Peyer's patch (tissue), 4 donors: ENCODE data around the gene GLS2. TPM values are rescaled to one million over a fixed set of nuclear protein-coding genes. Genes with fewer than 3 reads are reported as not detected.
A peak's percentile ranks its signal among the peaks of the same experiment; 100 is the strongest.
"Not testable (repeated sequence)": the region's sequence is repeated elsewhere in the genome, so short reads cannot be mapped to it uniquely, and the experiment has no call there.

Experiments
- DNase-seq, 3 donors: peaks; one replicate each; pipeline ENCODE4 v3.0.0-alpha.2; 2017 to 2019
- H3K27ac ChIP-seq, 4 donors: fragments of 200-600 bp; sonication (generic); one replicate each; pipeline ENCODE4 v1.5.1; 2016 to 2019
- H3K27me3 ChIP-seq, 2 donors: fragments of 200-600 bp; sonication (generic); one replicate each; pipeline ENCODE4 v1.5.1; 2019
- H3K36me3 ChIP-seq, 3 donors: fragments of 200-600 bp; sonication (generic); one replicate each; pipeline ENCODE4 v1.5.1; 2016 to 2019
- H3K4me1 ChIP-seq, 4 donors: fragments of 200-600 bp; sonication (generic); one replicate each; pipeline ENCODE4 v1.5.1; 2016 to 2019
- H3K4me3 ChIP-seq, 4 donors: fragments of 200-600 bp; sonication (generic); 1 replicate in 3 of 4; 2 replicates in 1 of 4; pipeline ENCODE4 v1.5.1; 2016 to 2019; ENCODE audit warnings: mild to moderate bottlenecking in 1 of 4
- H3K9me3 ChIP-seq, 4 donors: fragments of 200-600 bp; sonication (generic); one replicate each; pipeline ENCODE4 v1.5.1; 2016 to 2019; ENCODE audit warnings: mild to moderate bottlenecking in 1 of 4
- CTCF ChIP-seq, 6 experiments: fragments of 450-650 bp in 4 of 6; fragments of 200-600 bp in 2 of 6; sonication (generic) in 1 of 6; IDR thresholded peaks; one replicate each; pipeline ENCODE4 v1.5.1; 2017 to 2019; ENCODE audit warnings: antibody characterized with exemption in 6 of 6, mild to moderate bottlenecking in 3 of 6, moderate library complexity in 1 of 6
- POLR2A ChIP-seq, 2 donors: fragments of 450-650 bp; IDR thresholded peaks; one replicate each; pipeline ENCODE4 v1.5.1; 2017; ENCODE audit warnings: antibody characterized with exemption in 2 of 2, mild to moderate bottlenecking in 2 of 2, moderate library complexity in 2 of 2
- total RNA-seq, 4 donors: library from RNA; depleted of rRNA; stranded (reverse); fragments of >200 nt; gene quantifications; one replicate each; pipeline ENCODE4 v1.1.0, GENCODE V29; 2016

GLS2 gene
- total RNA-seq, 4 donors from 2014 or later = 1.5 to 6.6 (median 2.6) TPM

GRCh38 chr12:56518570-56518969 is 30.6 kb upstream of the GLS2 start:
- Histone ChIP-seq H3K27me3 (no peaks in the 10 kb centered on the region), H3K4me3 (no peak overlapping the region), H3K36me3 (no peaks in the 10 kb centered on the region), H3K27ac (no peak overlapping the region), H3K4me1 (peaks cover 0 to 4% (median 0%) of the 10 kb centered on the region in 4 donors), H3K9me3 (no peaks in the 10 kb centered on the region)
- TF ChIP-seq POLR2A (IDR thresholded peaks at IDR 0.05) = no peak
- TF ChIP-seq CTCF (IDR thresholded peaks at IDR 0.05) = no peak
- no peak for DNase-seq

GRCh38 chr12:56517854-56518253 is 29.9 kb upstream of the GLS2 start:
- no peak for TF ChIP-seq POLR2A (IDR thresholded peaks at IDR 0.05)
- TF ChIP-seq CTCF (IDR thresholded peaks at IDR 0.05) = no peak
- H3K9me3 ChIP-seq = no peaks in the 10 kb centered on the region
- no peaks in the 10 kb centered on the region for H3K27me3 ChIP-seq
- no peak overlapping the region for H3K4me3 ChIP-seq
- H3K27ac ChIP-seq = no peak overlapping the region
- H3K4me1 ChIP-seq = peaks cover 0 to 4% (median 0%) of the 10 kb centered on the region in 4 donors
- DNase-seq = no peak
- H3K36me3 ChIP-seq = no peaks in the 10 kb centered on the region

- not testable (repeated sequence) for H3K27me3 ChIP-seq, H3K27ac ChIP-seq, H3K36me3 ChIP-seq, H3K4me3 ChIP-seq, DNase-seq, H3K9me3 ChIP-seq, H3K4me1 ChIP-seq
These were observed 26.0 kb upstream of the GLS2 start for GRCh38 chr12:56514014-56514318.

- Histone ChIP-seq H3K4me1 (no peaks in the 10 kb centered on the region), H3K27me3 (no peaks in the 10 kb centered on the region), H3K9me3 (no peaks in the 10 kb centered on the region), H3K36me3 (no peaks in the 10 kb centered on the region), H3K4me3 (no peak overlapping the region), H3K27ac (no peak overlapping the region)
- no peak for DNase-seq
- TF ChIP-seq POLR2A (IDR thresholded peaks at IDR 0.05) = no peak
- no peak for TF ChIP-seq CTCF (IDR thresholded peaks at IDR 0.05)
These were observed 22.8 kb upstream of the GLS2 start for GRCh38 chr12:56510786-56511185.

GRCh38 chr12:56499879-56500278 is 11.9 kb upstream of the GLS2 start:
- H3K9me3 ChIP-seq, H3K36me3 ChIP-seq, DNase-seq, H3K4me3 ChIP-seq, H3K4me1 ChIP-seq, H3K27me3 ChIP-seq, H3K27ac ChIP-seq: not testable (repeated sequence)

GRCh38 chr12:56499452-56499851 is 11.5 kb upstream of the GLS2 start:
- H3K27ac ChIP-seq, DNase-seq, H3K9me3 ChIP-seq, H3K4me1 ChIP-seq, H3K27me3 ChIP-seq, H3K36me3 ChIP-seq, H3K4me3 ChIP-seq: not testable (repeated sequence)

GRCh38 chr12:56498126-56498902 is 10.4 kb upstream of the GLS2 start:
- H3K9me3 ChIP-seq, H3K36me3 ChIP-seq, H3K4me1 ChIP-seq, H3K27ac ChIP-seq, H3K27me3 ChIP-seq, H3K4me3 ChIP-seq, DNase-seq: not testable (repeated sequence)

- H3K27ac ChIP-seq = not testable (repeated sequence)
These were observed 8.7 kb upstream of the GLS2 start for GRCh38 chr12:56496704-56497103.

GRCh38 chr12:56494481-56494880 is 6.5 kb upstream of the GLS2 start:
- H3K9me3 ChIP-seq, H3K27ac ChIP-seq, H3K4me1 ChIP-seq, H3K4me3 ChIP-seq, DNase-seq, H3K36me3 ChIP-seq, H3K27me3 ChIP-seq: not testable (repeated sequence)

More at GRCh38 chr12:56496704-56497103, 8.7 kb upstream of the GLS2 start:
- not testable (repeated sequence) for H3K4me3 ChIP-seq, H3K36me3 ChIP-seq, H3K27me3 ChIP-seq, H3K4me1 ChIP-seq, H3K9me3 ChIP-seq
- peak in 4 of 6 experiments; percentile 17 to 35 (median 25) for TF ChIP-seq CTCF (IDR thresholded peaks at IDR 0.05)
- DNase-seq = peak; percentile 55 to 86 (median 62)

- not testable (repeated sequence) for H3K27ac ChIP-seq, H3K36me3 ChIP-seq, H3K4me1 ChIP-seq, H3K27me3 ChIP-seq, H3K9me3 ChIP-seq, DNase-seq, H3K4me3 ChIP-seq
These were observed 6.1 kb upstream of the GLS2 start for GRCh38 chr12:56494106-56494415.

- H3K4me1 ChIP-seq, DNase-seq, H3K4me3 ChIP-seq, H3K36me3 ChIP-seq, H3K27ac ChIP-seq, H3K27me3 ChIP-seq, H3K9me3 ChIP-seq: not testable (repeated sequence)
These were observed 5.6 kb upstream of the GLS2 start for GRCh38 chr12:56493409-56494105.
